T-helper 22 cell (primary cell): ENCODE data around the gene THBS4.
"Not testable (repeated sequence)": the region's sequence is repeated elsewhere in the genome, so short reads cannot be mapped to it uniquely, and the experiment has no call there.

ENCODE experiments used
- DNase-seq: peaks from one replicate; pipeline ENCODE4 v3.0.0-alpha.2; 2020; ENCODE audit warnings: low read depth

The THBS4 gene

GRCh38 chr5:80076131-80077050 lies 41.2 kb downstream of the THBS4 start:
- no peak for DNase-seq

GRCh38 chr5:80077051-80077714 lies 42.0 kb downstream of the THBS4 start:
- DNase-seq = no peak

DNA sequence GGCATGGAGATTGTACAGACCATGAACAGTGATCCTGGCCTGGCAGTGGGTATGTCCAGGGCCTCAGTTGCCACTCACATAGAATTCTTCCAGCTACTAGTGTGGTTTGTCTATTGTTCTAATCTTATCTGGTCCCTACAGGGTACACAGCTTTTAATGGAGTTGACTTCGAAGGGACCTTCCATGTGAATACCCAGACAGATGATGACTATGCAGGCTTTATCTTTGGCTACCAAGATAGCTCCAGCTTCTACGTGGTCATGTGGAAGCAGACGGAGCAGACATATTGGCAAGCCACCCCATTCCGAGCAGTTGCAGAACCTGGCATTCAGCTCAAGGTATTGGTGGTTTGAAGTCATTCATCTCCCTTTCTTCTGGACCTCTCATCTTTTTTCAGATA lies 43.8 kb downstream of the THBS4 start:
- no peak for DNase-seq

GRCh38 chr5:80082281-80082680 lies 47.1 kb downstream of the THBS4 start:
- DNase-seq = no peak

GRCh38 chr5:80082731-80083100 lies 47.6 kb downstream of the THBS4 start:
- no peak for DNase-seq

DNA sequence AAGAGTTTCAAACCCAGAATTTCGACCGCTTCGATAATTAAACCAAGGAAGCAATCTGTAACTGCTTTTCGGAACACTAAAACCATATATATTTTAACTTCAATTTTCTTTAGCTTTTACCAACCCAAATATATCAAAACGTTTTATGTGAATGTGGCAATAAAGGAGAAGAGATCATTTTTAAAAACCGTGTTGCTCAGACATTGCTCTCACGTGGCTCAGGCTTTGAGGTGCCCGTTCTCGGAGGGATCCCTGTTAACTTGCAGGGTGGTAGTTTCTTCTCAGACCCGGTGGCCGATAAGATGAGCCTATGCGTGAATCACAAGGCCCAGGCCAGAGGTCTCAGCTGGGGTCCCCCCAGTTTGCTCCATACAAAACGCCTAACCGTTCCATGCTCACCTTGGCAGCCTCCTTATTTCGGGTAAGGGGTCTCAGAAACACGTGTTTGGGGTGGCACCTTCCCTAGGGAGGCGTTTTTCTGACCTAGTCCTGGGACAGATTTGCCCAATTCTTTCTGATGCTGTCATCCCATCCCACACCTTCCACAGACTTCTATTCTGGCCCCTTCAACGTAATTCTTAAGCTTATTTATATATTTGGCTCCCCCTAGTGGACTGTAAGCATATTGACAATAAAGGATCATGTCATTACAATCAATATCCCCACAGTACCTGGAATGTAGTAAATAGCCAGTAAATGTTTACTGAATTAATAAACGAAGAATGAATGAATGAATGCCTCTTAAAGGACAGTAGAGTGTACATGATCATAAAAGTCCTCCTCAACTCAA lies 48.1 kb downstream of the THBS4 start:
- no peak for DNase-seq

GRCh38 chr5:80090884-80091166 lies 55.7 kb downstream of the THBS4 start:
- no peak for DNase-seq

GRCh38 chr5:80091792-80092192 lies 56.6 kb downstream of the THBS4 start:
- not testable (repeated sequence) for DNase-seq

- no peak for DNase-seq
These were observed 57.4 kb downstream of the THBS4 start for GRCh38 chr5:80092486-80093107.

GRCh38 chr5:80093796-80094195 lies 58.6 kb downstream of the THBS4 start:
- DNase-seq = no peak

DNA sequence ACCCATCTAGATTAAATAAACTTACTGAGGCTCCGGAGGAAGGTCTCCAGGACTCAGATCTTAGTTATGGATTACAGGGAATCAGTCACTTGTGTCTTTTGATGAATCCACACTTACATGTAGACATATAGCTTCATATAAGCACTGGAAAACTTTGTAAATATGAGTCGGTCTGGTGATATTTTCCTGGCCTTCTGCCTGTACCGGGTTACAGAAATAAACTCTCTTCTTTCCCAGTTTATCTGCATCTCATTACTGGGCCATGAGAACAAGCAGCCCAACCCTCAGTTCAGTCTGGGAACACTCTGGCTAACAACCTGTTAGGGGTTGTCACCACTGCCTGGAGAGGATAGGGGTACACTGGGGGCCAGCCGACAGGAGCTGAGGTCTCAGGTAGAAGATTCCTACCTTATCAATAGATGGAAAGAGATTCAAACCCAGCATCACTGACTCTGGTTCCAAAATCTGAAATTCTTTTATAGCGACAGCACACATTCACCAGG lies 59.1 kb downstream of the THBS4 start:
- no peak for DNase-seq

DNA sequence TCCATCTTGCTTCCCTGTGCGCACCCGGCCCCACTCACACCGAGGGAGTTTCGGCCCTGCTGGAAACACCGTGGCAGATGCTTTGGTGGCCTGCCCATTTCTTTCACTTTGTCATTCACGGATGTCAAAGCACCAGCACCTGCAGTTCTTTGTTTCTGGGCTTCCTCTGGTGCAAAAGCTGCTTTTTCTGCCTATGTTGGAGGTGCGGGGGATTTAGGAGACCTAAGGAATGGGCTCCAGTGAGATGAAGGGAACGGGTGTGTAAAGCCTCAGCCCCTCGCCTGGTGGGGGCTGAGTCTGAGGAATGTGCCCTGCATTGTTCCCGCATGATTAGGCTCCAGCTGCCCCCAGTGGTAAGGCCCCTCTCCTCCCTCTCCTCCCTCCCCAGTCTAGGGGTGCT lies 62.3 kb downstream of the THBS4 start:
- no peak for DNase-seq

- DNase-seq = no peak
These were observed 66.8 kb downstream of the THBS4 start for GRCh38 chr5:80101993-80102392.

DNA sequence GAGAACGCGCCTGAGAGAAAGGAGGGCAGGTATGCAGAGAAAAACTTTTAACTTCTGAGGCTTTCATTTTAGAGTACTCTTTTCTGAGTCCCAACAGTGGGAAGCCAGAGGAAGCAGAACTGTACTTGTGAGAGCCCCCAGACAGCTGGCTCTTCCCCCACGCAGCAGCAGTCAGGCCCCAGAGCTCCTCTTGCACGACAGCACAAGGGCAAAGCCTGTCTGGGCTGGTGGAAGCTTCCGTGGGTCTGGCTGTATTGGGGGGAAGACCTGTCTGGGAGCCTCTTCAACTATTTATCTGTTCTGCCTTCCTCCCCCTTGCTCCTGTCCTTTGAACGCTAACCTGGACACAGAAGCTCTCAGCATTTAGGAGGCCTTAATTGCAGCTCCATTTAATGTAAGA lies 68.2 kb downstream of the THBS4 start:
- no peak for DNase-seq

DNA sequence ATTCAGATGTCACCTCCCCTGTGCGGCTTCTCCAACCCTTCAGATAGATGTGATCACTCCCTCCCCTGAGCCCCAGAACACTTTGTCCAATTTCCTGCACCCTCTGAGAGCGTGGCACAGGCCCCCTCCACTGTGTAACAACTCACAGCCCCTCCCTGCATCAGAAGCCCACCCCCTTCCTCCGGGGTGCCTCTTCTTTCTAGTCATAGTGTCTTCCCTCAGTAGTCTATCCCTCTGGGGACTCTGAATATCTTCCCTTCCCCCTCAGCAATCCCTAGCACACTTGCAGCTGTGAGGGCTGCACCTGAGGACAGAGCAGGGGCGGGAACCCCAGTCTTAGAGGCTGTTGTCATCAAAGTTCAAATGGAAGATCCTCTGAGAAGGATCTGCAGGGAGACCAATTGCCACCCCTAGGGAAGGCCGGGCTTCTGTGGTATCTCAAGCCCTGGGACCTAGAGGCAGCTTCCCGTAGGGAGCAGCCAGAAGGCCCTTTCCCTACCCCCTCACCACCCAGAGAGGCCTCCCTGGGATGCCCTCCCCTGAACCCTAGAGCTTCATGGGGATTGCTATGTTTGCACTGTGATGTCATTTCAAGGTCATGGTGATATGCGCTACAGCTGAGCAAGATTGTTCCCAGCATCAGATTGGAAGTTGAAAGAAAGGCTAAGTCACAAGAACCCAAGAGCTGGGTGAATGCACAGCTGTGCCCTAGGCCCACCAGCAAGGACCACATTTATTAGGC lies 70.7 kb downstream of the THBS4 start:
- no peak for DNase-seq

DNA sequence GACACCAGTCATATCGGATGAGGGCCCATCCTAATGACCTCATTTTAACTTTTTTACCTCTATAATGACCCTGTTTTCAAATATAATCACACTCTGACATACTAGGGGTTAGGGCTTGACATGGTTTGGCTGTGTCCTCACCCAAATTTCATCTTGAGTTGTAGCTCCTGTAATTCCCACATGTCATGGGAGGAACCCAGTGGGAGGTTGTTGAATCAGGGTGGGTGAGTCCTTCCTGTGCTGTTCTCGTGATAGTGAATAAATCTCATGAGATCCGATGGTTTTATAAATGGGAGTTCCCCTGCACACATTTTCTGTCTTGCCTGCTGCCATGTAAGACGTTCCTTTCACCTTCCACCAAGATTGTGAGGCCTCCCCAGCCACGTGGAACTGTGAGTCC lies 71.8 kb downstream of the THBS4 start:
- DNase-seq = no peak

DNA sequence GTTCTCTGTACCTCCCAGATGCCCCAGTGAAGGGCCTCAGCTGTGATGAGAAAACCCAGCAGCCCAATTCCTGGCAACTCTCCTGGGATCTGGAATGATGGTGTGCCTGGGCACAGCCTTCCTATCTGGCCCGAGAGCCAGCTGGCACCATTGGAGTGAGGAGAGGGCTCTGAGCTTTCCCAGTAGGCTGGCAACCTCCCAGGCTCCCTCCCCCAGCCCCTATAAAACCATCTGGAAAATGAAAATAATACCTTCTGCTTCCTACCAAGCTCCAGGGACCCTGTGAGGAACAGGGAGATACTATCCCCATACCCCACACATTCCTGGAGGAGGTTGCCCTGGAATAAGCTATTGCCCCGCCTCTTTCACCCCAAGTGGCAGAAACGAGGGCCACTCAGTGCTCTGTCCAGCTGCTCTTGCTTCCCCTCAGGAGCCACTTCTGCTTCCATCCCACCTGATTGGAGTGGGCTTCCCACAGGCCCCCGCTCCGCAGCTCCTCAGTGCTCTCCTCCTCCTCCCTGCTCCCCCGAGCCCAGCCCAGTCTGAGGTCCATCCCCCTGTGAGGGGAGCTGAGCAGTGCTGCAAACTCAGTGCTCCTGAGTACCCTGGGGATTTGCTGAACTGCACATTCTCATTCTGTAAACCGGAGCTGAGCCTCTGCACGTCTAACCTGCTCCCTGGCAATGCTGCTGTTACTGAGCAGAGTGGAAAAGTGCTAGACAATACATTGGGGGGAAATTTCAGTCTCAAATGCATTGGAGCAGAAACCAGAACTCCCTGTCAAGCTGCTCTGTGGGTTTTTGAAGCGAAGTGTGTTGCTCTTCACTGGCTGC lies 74.7 kb downstream of the THBS4 start:
- no peak for DNase-seq

DNA sequence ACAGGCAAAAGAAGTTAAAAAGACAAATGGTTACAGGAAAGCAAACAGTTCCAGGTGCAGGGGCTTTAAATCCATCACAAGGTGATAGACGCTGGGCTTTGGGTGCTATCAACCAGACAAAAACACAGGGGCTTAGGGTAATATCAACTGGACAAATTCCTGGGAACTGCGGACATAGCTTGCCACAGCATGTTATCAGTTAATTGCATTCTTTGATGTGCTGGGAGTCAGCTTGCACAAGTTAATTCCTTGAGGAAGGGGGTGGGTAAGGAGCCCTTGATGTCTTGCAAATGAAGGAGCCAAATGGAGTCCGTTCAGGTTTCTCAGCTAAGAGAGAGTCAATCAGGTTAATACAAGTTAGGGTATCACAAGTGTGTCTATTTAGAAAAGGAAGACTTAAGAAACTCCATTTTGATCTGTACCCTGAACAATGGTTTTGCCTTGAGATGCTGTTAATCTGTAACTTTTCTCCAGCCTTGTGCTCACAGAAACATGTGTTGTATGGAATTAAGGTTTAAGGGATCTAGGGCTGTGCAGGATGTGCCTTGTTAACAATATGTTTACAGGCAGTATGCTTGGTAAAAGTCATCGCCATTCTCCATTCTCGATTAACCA lies 76.3 kb downstream of the THBS4 start:
- DNase-seq = not testable (repeated sequence)

- no peak for DNase-seq
These were observed 79.7 kb downstream of the THBS4 start for GRCh38 chr5:80114860-80115259.

GRCh38 chr5:80116000-80116399 lies 80.9 kb downstream of the THBS4 start:
- no peak for DNase-seq
